ENCODE results near the gene SUGCT.

SUGCT gene

GRCh38 chr7:40483630-40484029, 348.8 kb downstream of the SUGCT start:
- DNase-seq, result no peak

- no peak for DNase-seq
Observed at GRCh38 chr7:40489844-40490602, 355.2 kb downstream of the SUGCT start.

GRCh38 chr7:40490603-40490924, 355.8 kb downstream of the SUGCT start:
- no peak for DNase-seq

- DNase-seq, result no peak
Observed at GRCh38 chr7:40492946-40493345, 358.1 kb downstream of the SUGCT start.

- DNase-seq, result no peak
Observed at GRCh38 chr7:40493609-40494051, 358.8 kb downstream of the SUGCT start.

GRCh38 chr7:40498924-40499510, 364.2 kb downstream of the SUGCT start:
- DNase-seq, result no peak

GRCh38 chr7:40499718-40500117, 364.9 kb downstream of the SUGCT start:
- DNase-seq, result no peak

- DNase-seq, result no peak
Observed at GRCh38 chr7:40500219-40500618, 365.4 kb downstream of the SUGCT start.

- no peak for DNase-seq
Observed at GRCh38 chr7:40502359-40502758, 367.6 kb downstream of the SUGCT start.

GRCh38 chr7:40506158-40506557, 371.4 kb downstream of the SUGCT start:
- no peak for DNase-seq

GRCh38 chr7:40507166-40507565, 372.4 kb downstream of the SUGCT start:
- DNase-seq, result no peak

GRCh38 chr7:40509287-40509996, 374.6 kb downstream of the SUGCT start:
- DNase-seq, result no peak

GRCh38 chr7:40516376-40516775, 381.6 kb downstream of the SUGCT start:
- no peak for DNase-seq

- DNase-seq, result no peak
Observed at GRCh38 chr7:40519009-40519408, 384.2 kb downstream of the SUGCT start.

- no peak for DNase-seq
Observed at GRCh38 chr7:40520986-40521738, 386.4 kb downstream of the SUGCT start.

- DNase-seq, result no peak
Observed at GRCh38 chr7:40525764-40526163, 391.0 kb downstream of the SUGCT start.

- DNase-seq, result no peak
Observed at GRCh38 chr7:40526951-40527715, 392.3 kb downstream of the SUGCT start.

- DNase-seq, result no peak
Observed at GRCh38 chr7:40527723-40528122, 392.9 kb downstream of the SUGCT start.

GRCh38 chr7:40530292-40530691, 395.5 kb downstream of the SUGCT start:
- no peak for DNase-seq

- DNase-seq, result no peak
Observed at GRCh38 chr7:40531956-40532355, 397.2 kb downstream of the SUGCT start.

- no peak for DNase-seq
Observed at GRCh38 chr7:40535678-40536077, 400.9 kb downstream of the SUGCT start.

GRCh38 chr7:40536421-40536820, 401.6 kb downstream of the SUGCT start:
- DNase-seq, result no peak

GRCh38 chr7:40538281-40538680, 403.5 kb downstream of the SUGCT start:
- no peak for DNase-seq

All from NCI-H1930 (cell line).